ENCODE measurements around the gene KCNV2.

KCNV2 gene

GRCh38 chr9:2725898-2726649 lies 8.8 kb downstream of the KCNV2 start:
- Histone ChIP-seq H3K9me3 (ENCODE audit: low read depth, low read length) (no peaks in the 10 kb centered on the region), H3K9ac (ENCODE audit: insufficient read length) (no peak overlapping the region), H3K27ac (no peak overlapping the region), H3K36me3 (ENCODE audit: insufficient read depth, low read length) (no peaks in the 10 kb centered on the region), H3K4me3 (no peak overlapping the region)
- TF ChIP-seq EZH2 (IDR thresholded peaks at IDR 0.05) (no peak), POLR2AphosphoS5 (IDR thresholded peaks at IDR 0.05; ENCODE audit: borderline replicate concordance, low read depth, low read length) (no peak), FOXP2 (optimal IDR thresholded peaks at IDR 0.05; ENCODE audit: control extremely low read depth, extremely low read length, insufficient read depth) (no peak)
- DNase-seq (ENCODE audit: low read depth, low spot score): no peak

DNA sequence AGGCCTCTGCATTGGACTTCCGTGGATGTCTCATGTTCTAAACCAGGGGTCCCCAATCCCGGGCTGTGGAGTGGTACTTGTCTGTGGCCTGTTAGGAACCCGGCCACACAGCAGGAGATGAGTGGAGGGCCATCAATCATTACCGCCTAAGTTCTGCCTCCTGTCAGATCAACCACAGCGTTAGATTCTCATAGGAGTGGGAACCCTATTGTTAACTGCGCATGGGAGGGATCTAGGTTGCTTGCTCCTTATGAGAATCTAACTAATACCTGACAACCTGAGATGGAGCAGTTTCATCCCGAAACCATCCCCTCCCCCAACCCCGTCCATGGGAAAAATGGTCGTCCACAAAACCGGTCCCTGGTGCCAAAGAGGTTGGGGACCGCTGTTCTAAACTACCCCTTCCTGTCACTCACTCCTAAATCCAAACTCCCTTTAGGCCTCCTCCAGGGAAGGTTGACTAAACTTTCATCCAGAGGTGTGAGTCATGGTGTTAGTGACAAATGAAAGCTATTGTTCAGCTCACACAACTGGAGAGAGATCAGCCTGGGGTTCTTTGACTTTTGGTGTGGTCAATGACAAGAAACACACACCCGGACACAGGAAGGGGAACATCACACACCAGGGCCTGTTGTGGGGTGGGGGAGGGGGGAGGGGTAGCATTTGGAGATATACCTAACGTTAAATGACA lies 9.5 kb downstream of the KCNV2 start:
- H3K36me3 ChIP-seq (ENCODE audit: insufficient read depth, low read length): no peaks in the 10 kb centered on the region
- no peak overlapping the region for H3K4me3 ChIP-seq
- H3K9ac ChIP-seq (ENCODE audit: insufficient read length): no peak overlapping the region
- H3K27ac ChIP-seq: no peak overlapping the region
- no peaks in the 10 kb centered on the region for H3K9me3 ChIP-seq (ENCODE audit: low read depth, low read length)
- no peak for DNase-seq (ENCODE audit: low read depth, low spot score)
- TF ChIP-seq EZH2 (IDR thresholded peaks at IDR 0.05) (no peak), FOXP2 (optimal IDR thresholded peaks at IDR 0.05; ENCODE audit: control extremely low read depth, extremely low read length, insufficient read depth) (no peak), POLR2AphosphoS5 (IDR thresholded peaks at IDR 0.05; ENCODE audit: borderline replicate concordance, low read depth, low read length) (no peak)

DNA sequence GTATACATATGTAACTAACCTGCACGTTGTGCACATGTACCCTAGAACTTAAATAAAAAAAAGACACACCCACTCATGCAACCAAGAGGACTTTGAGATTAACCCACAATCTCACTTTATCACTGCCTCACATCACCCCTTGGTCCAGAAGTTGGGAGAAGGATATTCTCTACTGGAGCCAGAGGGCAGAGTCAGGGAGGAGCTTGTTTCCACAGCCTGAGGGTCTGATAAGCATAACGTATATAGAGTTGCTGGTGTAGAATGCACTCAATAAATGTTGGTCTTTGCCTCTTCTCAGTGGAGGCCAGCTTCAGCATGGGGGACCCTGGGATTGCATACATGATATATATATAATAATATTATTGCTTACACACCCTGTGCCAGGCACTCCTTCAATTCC lies 10.1 kb downstream of the KCNV2 start:
- Histone ChIP-seq H3K4me3 (no peak overlapping the region), H3K27ac (no peak overlapping the region), H3K9ac (ENCODE audit: insufficient read length) (no peak overlapping the region), H3K36me3 (ENCODE audit: insufficient read depth, low read length) (no peaks in the 10 kb centered on the region), H3K9me3 (ENCODE audit: low read depth, low read length) (no peaks in the 10 kb centered on the region)
- no peak for DNase-seq (ENCODE audit: low read depth, low spot score)
- TF ChIP-seq EZH2 (IDR thresholded peaks at IDR 0.05) (no peak), FOXP2 (optimal IDR thresholded peaks at IDR 0.05; ENCODE audit: control extremely low read depth, extremely low read length, insufficient read depth) (no peak), POLR2AphosphoS5 (IDR thresholded peaks at IDR 0.05; ENCODE audit: borderline replicate concordance, low read depth, low read length) (no peak)

GRCh38 chr9:2727966-2728613 lies 10.8 kb downstream of the KCNV2 start:
- no peak for DNase-seq (ENCODE audit: low read depth, low spot score)
- H3K27ac ChIP-seq: no peak overlapping the region
- no peaks in the 10 kb centered on the region for H3K36me3 ChIP-seq (ENCODE audit: insufficient read depth, low read length)
- no peak overlapping the region for H3K4me3 ChIP-seq
- no peaks in the 10 kb centered on the region for H3K9me3 ChIP-seq (ENCODE audit: low read depth, low read length)
- TF ChIP-seq FOXP2 (optimal IDR thresholded peaks at IDR 0.05; ENCODE audit: control extremely low read depth, extremely low read length, insufficient read depth) (no peak), POLR2AphosphoS5 (IDR thresholded peaks at IDR 0.05; ENCODE audit: borderline replicate concordance, low read depth, low read length) (no peak), EZH2 (IDR thresholded peaks at IDR 0.05) (no peak)
- H3K9ac ChIP-seq (ENCODE audit: insufficient read length): no peak overlapping the region

- Histone ChIP-seq H3K9ac (ENCODE audit: insufficient read length) (no peak overlapping the region), H3K4me3 (no peak overlapping the region), H3K27ac (no peak overlapping the region), H3K9me3 (ENCODE audit: low read depth, low read length) (no peaks in the 10 kb centered on the region), H3K36me3 (ENCODE audit: insufficient read depth, low read length) (no peaks in the 10 kb centered on the region)
- no peak for TF ChIP-seq EZH2 (IDR thresholded peaks at IDR 0.05)
- no peak for TF ChIP-seq POLR2AphosphoS5 (IDR thresholded peaks at IDR 0.05; ENCODE audit: borderline replicate concordance, low read depth, low read length)
- TF ChIP-seq FOXP2 (optimal IDR thresholded peaks at IDR 0.05; ENCODE audit: control extremely low read depth, extremely low read length, insufficient read depth): no peak
- no peak for DNase-seq (ENCODE audit: low read depth, low spot score)
Measured at GRCh38 chr9:2729003-2729402, 11.7 kb downstream of the KCNV2 start.

DNA sequence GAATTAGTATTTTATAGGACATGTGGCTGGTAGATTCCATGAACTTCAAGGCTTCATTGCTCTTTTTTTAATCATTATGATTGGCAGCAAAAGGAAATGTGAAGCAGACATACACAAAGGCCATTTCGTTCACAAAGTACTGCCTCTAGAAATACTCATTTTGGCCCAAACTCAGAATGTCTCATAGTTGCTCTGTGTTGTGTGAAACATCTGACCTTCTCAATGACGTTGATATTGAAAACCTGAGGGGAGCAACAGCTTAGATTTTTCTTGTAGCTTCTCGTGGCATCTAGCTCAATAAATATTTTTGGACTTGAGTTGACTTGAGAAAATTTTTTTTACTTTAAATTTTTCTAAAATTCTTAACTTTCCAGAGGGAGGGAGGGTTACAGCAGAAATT lies 12.4 kb downstream of the KCNV2 start:
- Histone ChIP-seq H3K9me3 (ENCODE audit: low read depth, low read length) (no peaks in the 10 kb centered on the region), H3K36me3 (ENCODE audit: insufficient read depth, low read length) (peaks cover 3% of the 10 kb centered on the region), H3K27ac (no peak overlapping the region), H3K4me3 (no peak overlapping the region), H3K9ac (ENCODE audit: insufficient read length) (no peak overlapping the region)
- TF ChIP-seq EZH2 (IDR thresholded peaks at IDR 0.05) (no peak), POLR2AphosphoS5 (IDR thresholded peaks at IDR 0.05; ENCODE audit: borderline replicate concordance, low read depth, low read length) (no peak), FOXP2 (optimal IDR thresholded peaks at IDR 0.05; ENCODE audit: control extremely low read depth, extremely low read length, insufficient read depth) (no peak)
- no peak for DNase-seq (ENCODE audit: low read depth, low spot score)

GRCh38 chr9:2730971-2731370 lies 13.7 kb downstream of the KCNV2 start:
- TF ChIP-seq EZH2 (IDR thresholded peaks at IDR 0.05) (no peak), FOXP2 (optimal IDR thresholded peaks at IDR 0.05; ENCODE audit: control extremely low read depth, extremely low read length, insufficient read depth) (no peak), POLR2AphosphoS5 (IDR thresholded peaks at IDR 0.05; ENCODE audit: borderline replicate concordance, low read depth, low read length) (no peak)
- Histone ChIP-seq H3K36me3 (ENCODE audit: insufficient read depth, low read length) (peaks cover 3% of the 10 kb centered on the region), H3K4me3 (no peak overlapping the region), H3K9ac (ENCODE audit: insufficient read length) (no peak overlapping the region), H3K27ac (no peak overlapping the region), H3K9me3 (ENCODE audit: low read depth, low read length) (no peaks in the 10 kb centered on the region)
- no peak for DNase-seq (ENCODE audit: low read depth, low spot score)

- no peak for DNase-seq (ENCODE audit: low read depth, low spot score)
- TF ChIP-seq POLR2AphosphoS5 (IDR thresholded peaks at IDR 0.05; ENCODE audit: borderline replicate concordance, low read depth, low read length) (no peak), FOXP2 (optimal IDR thresholded peaks at IDR 0.05; ENCODE audit: control extremely low read depth, extremely low read length, insufficient read depth) (no peak), EZH2 (IDR thresholded peaks at IDR 0.05) (no peak)
- no peak overlapping the region for H3K9ac ChIP-seq (ENCODE audit: insufficient read length)
- no peak overlapping the region for H3K4me3 ChIP-seq
- H3K27ac ChIP-seq: no peak overlapping the region
- peaks cover 3% of the 10 kb centered on the region for H3K36me3 ChIP-seq (ENCODE audit: insufficient read depth, low read length)
- no peaks in the 10 kb centered on the region for H3K9me3 ChIP-seq (ENCODE audit: low read depth, low read length)
Measured at GRCh38 chr9:2732492-2732891, 15.2 kb downstream of the KCNV2 start.

Measured in SK-N-MC (cell line).